ENCODE measurements around the gene AKT1S1.

AKT1S1 gene

DNA sequence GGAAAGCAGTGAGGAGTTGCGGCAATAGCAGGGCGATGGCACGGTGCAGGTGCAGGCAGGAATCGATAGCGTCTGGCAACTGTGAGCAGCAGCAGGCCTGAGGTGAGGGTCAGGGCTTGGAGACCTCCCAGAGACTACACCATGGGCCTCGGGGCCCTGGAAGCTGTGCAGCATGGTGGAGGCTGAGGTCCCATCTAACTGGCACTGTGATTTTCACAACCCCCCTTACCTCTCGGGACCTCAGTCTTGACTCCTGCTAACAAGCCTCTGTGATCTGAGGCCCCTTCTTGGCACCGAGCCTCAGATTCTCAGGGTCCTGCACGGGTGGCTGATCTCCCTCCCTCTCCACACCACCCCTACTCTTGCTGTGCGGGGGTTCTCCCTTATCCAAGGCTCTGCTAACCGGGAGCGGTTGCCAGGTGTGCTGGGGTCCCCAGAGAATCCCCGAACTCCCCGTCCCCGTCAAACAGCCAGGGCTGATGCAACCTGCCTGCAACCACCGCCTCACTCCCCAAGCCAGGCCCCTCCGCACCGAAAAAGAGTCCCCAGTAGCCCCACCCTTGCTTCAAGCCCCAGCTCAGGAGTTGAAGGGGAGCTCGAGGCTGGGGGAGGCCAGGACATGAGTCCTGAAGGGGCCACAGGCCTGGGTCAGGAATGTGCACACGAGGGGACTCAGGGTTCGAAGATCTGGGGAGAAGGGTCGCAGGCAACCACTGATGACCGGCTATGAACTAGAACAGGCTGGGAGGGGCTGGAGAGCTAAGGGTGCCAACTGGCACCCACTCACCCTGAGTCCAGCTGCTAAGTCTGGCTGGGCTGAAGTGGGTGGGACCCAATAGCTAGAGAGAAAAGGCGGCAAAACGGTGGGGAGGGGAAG is 47.1 kb upstream of the AKT1S1 start (continued):
- TF ChIP-seq ZNF214 (tag by site-specific recombination; IDR thresholded peaks at IDR 0.05; ENCODE audit: borderline replicate concordance): no peak

DNA sequence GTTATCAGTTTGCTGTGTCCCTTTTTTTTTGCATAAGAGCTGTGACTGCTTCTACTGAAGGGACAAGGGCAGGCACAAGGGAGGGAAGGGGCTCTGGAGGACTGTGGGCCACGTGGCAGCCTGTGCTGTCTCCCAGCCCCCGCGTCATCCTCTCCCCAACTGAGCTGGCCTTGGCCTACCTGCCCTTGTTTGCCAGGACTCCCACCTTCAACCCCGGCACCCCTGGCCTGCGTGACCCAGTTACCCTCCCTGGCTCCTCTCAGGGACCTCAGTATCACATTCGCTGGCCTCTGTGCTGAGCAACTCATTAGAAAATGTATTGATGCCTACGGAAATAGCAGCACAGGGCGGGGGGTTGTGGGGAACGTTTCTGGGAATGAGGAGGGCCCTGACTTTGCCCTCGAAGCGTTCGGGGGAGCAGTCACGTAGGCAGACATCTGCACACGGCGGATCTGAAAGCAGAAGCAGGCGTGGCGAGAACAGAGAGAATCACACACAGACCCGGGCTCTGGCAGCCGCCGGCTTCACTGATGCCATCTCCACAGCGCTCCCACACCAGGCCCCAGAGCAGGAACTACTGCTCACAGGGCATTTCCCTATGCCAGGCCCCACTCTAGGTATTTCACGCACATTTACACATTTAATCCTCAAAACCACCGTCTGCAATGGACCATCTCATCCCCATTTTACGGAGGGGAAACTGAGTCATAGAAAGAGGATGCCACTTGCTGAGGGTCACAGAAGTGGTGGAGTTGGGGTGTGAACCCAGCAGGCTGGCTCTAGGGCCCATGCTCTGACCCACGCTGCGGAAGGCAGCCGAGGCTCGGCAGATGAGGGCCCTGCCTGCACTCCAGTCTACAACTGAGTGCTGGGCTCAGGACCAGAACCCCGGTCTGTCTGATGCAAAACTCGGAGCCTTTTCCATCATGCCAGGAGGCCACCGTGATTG is 46.2 kb upstream of the AKT1S1 start:
- peaks cover 46 to 84% of the 10 kb centered on the region in 2 experiments for H3K36me3 ChIP-seq (ENCODE audit: control insufficient read depth in 2 of 2, insufficient read depth in 1 of 2, low read length in 2 of 2)

More for the DNA sequence above, 46.2 kb upstream of the AKT1S1 start:
- no peaks in the 10 kb centered on the region for H3K9me3 ChIP-seq (ENCODE audit: control insufficient read depth, insufficient read depth, low read depth, low read length)
- no peak for TF ChIP-seq EGR2 (tag by site-specific recombination; IDR thresholded peaks at IDR 0.05; ENCODE audit: low read depth)
- no peak for TF ChIP-seq HOXC10 (CRISPR knock-in tag; IDR thresholded peaks at IDR 0.05)
- no peak for TF ChIP-seq PRDM1 (tag by site-specific recombination; IDR thresholded peaks at IDR 0.05)
- no peak for TF ChIP-seq ZNF658 (tag by site-specific recombination; IDR thresholded peaks at IDR 0.05)
- no peak for TF ChIP-seq ZNF610 (tag by site-specific recombination; IDR thresholded peaks at IDR 0.05; ENCODE audit: borderline replicate concordance)
- TF ChIP-seq ZNF558 (tag by site-specific recombination; IDR thresholded peaks at IDR 0.05): no peak
- no peak for TF ChIP-seq ZNF175 (tag by site-specific recombination; IDR thresholded peaks at IDR 0.05)
- no peak for TF ChIP-seq ZNF830 (tag by site-specific recombination; IDR thresholded peaks at IDR 0.05; ENCODE audit: low read depth)
- no peak for TF ChIP-seq HOXD13 (CRISPR knock-in tag; IDR thresholded peaks at IDR 0.05; ENCODE audit: borderline replicate concordance)
- no peak for TF ChIP-seq YY2 (tag by site-specific recombination; IDR thresholded peaks at IDR 0.05)
- TF ChIP-seq, protein P1, sequence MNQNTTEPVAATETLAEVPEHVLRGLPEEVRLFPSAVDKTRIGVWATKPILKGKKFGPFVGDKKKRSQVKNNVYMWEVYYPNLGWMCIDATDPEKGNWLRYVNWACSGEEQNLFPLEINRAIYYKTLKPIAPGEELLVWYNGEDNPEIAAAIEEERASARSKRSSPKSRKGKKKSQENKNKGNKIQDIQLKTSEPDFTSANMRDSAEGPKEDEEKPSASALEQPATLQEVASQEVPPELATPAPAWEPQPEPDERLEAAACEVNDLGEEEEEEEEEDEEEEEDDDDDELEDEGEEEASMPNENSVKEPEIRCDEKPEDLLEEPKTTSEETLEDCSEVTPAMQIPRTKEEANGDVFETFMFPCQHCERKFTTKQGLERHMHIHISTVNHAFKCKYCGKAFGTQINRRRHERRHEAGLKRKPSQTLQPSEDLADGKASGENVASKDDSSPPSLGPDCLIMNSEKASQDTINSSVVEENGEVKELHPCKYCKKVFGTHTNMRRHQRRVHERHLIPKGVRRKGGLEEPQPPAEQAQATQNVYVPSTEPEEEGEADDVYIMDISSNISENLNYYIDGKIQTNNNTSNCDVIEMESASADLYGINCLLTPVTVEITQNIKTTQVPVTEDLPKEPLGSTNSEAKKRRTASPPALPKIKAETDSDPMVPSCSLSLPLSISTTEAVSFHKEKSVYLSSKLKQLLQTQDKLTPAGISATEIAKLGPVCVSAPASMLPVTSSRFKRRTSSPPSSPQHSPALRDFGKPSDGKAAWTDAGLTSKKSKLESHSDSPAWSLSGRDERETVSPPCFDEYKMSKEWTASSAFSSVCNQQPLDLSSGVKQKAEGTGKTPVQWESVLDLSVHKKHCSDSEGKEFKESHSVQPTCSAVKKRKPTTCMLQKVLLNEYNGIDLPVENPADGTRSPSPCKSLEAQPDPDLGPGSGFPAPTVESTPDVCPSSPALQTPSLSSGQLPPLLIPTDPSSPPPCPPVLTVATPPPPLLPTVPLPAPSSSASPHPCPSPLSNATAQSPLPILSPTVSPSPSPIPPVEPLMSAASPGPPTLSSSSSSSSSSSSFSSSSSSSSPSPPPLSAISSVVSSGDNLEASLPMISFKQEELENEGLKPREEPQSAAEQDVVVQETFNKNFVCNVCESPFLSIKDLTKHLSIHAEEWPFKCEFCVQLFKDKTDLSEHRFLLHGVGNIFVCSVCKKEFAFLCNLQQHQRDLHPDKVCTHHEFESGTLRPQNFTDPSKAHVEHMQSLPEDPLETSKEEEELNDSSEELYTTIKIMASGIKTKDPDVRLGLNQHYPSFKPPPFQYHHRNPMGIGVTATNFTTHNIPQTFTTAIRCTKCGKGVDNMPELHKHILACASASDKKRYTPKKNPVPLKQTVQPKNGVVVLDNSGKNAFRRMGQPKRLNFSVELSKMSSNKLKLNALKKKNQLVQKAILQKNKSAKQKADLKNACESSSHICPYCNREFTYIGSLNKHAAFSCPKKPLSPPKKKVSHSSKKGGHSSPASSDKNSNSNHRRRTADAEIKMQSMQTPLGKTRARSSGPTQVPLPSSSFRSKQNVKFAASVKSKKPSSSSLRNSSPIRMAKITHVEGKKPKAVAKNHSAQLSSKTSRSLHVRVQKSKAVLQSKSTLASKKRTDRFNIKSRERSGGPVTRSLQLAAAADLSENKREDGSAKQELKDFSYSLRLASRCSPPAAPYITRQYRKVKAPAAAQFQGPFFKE (tag by site-specific recombination; IDR thresholded peaks at IDR 0.05; ENCODE audit: borderline replicate concordance): no peak
- TF ChIP-seq ZNF184 (tag by site-specific recombination; IDR thresholded peaks at IDR 0.05): no peak
- no peak for TF ChIP-seq ZNF843 (tag by site-specific recombination; IDR thresholded peaks at IDR 0.05)
- TF ChIP-seq ZNF433 (tag by site-specific recombination; IDR thresholded peaks at IDR 0.05; ENCODE audit: low read depth): no peak
- no peak for TF ChIP-seq ZNF394 (tag by site-specific recombination; IDR thresholded peaks at IDR 0.05; ENCODE audit: borderline replicate concordance)
- TF ChIP-seq ZNF514 (tag by site-specific recombination; IDR thresholded peaks at IDR 0.05): no peak
- TF ChIP-seq ZNF350 (tag by site-specific recombination; IDR thresholded peaks at IDR 0.05): no peak
- no peak for TF ChIP-seq ZNF366 (tag by site-specific recombination; conservative IDR thresholded peaks at IDR 0.05)
- TF ChIP-seq, protein P2, sequence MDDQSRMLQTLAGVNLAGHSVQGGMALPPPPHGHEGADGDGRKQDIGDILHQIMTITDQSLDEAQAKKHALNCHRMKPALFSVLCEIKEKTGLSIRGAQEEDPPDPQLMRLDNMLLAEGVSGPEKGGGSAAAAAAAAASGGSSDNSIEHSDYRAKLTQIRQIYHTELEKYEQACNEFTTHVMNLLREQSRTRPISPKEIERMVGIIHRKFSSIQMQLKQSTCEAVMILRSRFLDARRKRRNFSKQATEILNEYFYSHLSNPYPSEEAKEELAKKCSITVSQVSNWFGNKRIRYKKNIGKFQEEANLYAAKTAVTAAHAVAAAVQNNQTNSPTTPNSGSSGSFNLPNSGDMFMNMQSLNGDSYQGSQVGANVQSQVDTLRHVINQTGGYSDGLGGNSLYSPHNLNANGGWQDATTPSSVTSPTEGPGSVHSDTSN (CRISPR knock-in tag; IDR thresholded peaks at IDR 0.05): no peak
- TF ChIP-seq ZSCAN16 (tag by site-specific recombination; IDR thresholded peaks at IDR 0.05): no peak
- H3K27ac ChIP-seq (ENCODE audit: extremely low read depth, low read depth, low read length): peak overlapping the region; percentile 10
- H3K4me1 ChIP-seq (ENCODE audit: control insufficient read depth, insufficient read depth, low read length): no peaks in the 10 kb centered on the region; the same call in 1 of the 2 replicates
- ChIA-PET POLR2A (no interaction called here), CTCF (no interaction called here)
- no peak overlapping the region for H3K4me3 ChIP-seq (ENCODE audit: low read depth, low read length)
